ENCODE data around the gene THBS3. TPM values are rescaled to one million over a fixed set of nuclear protein-coding genes. Genes with fewer than 3 reads are reported as not detected.

Gene THBS3
- total RNA-seq, 2 experiments from 2014 or later, result 11.1 to 28.7 TPM

DNA sequence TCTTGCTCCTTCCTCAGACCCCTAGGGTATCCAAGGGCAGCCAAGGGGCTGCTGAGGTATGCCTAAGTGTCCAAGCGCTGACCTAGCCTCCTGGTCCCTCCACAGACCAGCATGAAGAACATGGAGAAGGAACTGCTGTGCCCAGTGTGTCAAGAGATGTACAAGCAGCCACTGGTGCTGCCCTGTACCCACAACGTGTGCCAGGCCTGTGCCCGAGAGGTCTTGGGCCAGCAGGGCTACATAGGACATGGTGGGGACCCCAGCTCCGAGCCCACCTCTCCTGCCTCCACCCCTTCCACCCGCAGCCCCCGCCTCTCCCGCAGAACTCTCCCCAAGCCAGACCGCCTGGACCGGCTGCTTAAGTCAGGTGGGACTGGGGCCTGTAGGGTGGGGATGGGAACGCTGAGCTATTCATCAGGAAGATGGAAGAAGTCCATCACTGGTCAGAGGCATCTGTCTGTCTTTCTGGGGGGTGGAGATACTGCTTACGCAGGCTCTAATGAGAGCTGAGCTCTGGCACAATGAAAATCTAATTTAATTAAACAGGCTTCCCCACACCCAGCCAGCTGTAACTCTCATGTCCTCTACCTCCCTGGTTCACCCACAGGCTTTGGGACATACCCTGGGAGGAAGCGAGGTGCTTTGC lies 32.3 kb downstream of the THBS3 start:
- H3K27ac ChIP-seq (ENCODE audit: low read depth, low read length, poor library complexity, severe bottlenecking), result no peak overlapping the region

GRCh38 chr1:155174324-155175280 lies 33.1 kb downstream of the THBS3 start:
- Histone ChIP-seq H3K36me3 (ENCODE audit: insufficient read depth, low read length) (peaks cover 8% of the 10 kb centered on the region; the same call in 1 of the 2 replicates), H3K9me3 (ENCODE audit: low read length) (no peaks in the 10 kb centered on the region), H3K9me2 (ENCODE audit: insufficient read depth, low read length) (no peaks in the 10 kb centered on the region), H3K4me2 (ENCODE audit: low read length) (peak overlapping the region; percentile 91), H3K79me2 (ENCODE audit: insufficient read depth, low read depth, low read length) (peaks cover 14% of the 10 kb centered on the region; the same call in 1 of the 2 replicates), H4K20me1 (ENCODE audit: insufficient read depth, low read length) (no peaks in the 10 kb centered on the region), H3K4me1 (ENCODE audit: insufficient read depth, low read length, poor library complexity, severe bottlenecking) (peaks cover 35% of the 10 kb centered on the region), H3K4me3 (ENCODE audit: low read depth, low read length, poor library complexity, severe bottlenecking) (peak overlapping the region; percentile 82), H2AFZ (ENCODE audit: low read length) (peak overlapping the region; percentile 90; the same call in 1 of the 2 replicates), H3K27ac (ENCODE audit: low read depth, low read length, poor library complexity, severe bottlenecking) (peak overlapping the region; percentile 64)
- intact Hi-C loops (cut with micrococcal nuclease; ENCODE audit: unreplicated experiment), result loop anchor here (5.0 kb wide), 1 partner anchor 148 kb away; the partner anchor contains the start of gene RUSC1
- POLR2A ChIA-PET, result interaction anchor here (0.7 to 2.1 kb wide), 2 partner anchors 20 to 50 kb away, joined by 3 to 7 read pairs; no protein-coding TSS in a partner anchor
- TF ChIP-seq, protein P1, sequence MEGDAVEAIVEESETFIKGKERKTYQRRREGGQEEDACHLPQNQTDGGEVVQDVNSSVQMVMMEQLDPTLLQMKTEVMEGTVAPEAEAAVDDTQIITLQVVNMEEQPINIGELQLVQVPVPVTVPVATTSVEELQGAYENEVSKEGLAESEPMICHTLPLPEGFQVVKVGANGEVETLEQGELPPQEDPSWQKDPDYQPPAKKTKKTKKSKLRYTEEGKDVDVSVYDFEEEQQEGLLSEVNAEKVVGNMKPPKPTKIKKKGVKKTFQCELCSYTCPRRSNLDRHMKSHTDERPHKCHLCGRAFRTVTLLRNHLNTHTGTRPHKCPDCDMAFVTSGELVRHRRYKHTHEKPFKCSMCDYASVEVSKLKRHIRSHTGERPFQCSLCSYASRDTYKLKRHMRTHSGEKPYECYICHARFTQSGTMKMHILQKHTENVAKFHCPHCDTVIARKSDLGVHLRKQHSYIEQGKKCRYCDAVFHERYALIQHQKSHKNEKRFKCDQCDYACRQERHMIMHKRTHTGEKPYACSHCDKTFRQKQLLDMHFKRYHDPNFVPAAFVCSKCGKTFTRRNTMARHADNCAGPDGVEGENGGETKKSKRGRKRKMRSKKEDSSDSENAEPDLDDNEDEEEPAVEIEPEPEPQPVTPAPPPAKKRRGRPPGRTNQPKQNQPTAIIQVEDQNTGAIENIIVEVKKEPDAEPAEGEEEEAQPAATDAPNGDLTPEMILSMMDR (conservative IDR thresholded peaks at IDR 0.05; ENCODE audit: low read length), result no peak
- TF ChIP-seq EZH2phosphoT487 (IDR thresholded peaks at IDR 0.05; ENCODE audit: borderline replicate concordance, low read depth, low read length), result no peak
- CTCF ChIA-PET (ENCODE audit: unreplicated experiment), result interaction anchor here (0.6 to 1.3 kb wide), 2 partner anchors 11 to 168 kb away, joined by 3 to 5 read pairs; no protein-coding TSS in a partner anchor
- DNase-seq (ENCODE audit: low spot score), result peak; percentile 50
- BruUV-seq (replicated peaks), result no TSS peak

More for the DNA sequence above, 32.3 kb downstream of the THBS3 start:
- TF ChIP-seq, protein P1 (conservative IDR thresholded peaks at IDR 0.05; ENCODE audit: low read length), result no peak
- no peak for TF ChIP-seq EZH2phosphoT487 (IDR thresholded peaks at IDR 0.05; ENCODE audit: borderline replicate concordance, low read depth, low read length)
- intact Hi-C loops (cut with micrococcal nuclease; ENCODE audit: unreplicated experiment), result loop anchor here (5.0 kb wide), 1 partner anchor 147 kb away; the partner anchor contains the start of gene RUSC1
- no peak overlapping the region for H3K4me3 ChIP-seq (ENCODE audit: low read depth, low read length, poor library complexity, severe bottlenecking)
- H3K4me2 ChIP-seq (ENCODE audit: low read length), result no peak overlapping the region
- H3K9me2 ChIP-seq (ENCODE audit: insufficient read depth, low read length), result no peaks in the 10 kb centered on the region
- peaks cover 35% of the 10 kb centered on the region for H3K4me1 ChIP-seq (ENCODE audit: insufficient read depth, low read length, poor library complexity, severe bottlenecking)
- ChIA-PET POLR2A (interaction anchor here (0.7 to 2.1 kb wide), 2 partner anchors 19 to 49 kb away, joined by 3 to 7 read pairs; no protein-coding TSS in a partner anchor), CTCF (ENCODE audit: unreplicated experiment) (interaction anchor here (0.6 to 1.3 kb wide), 2 partner anchors 10 to 169 kb away, joined by 3 to 5 read pairs; no protein-coding TSS in a partner anchor)
- no TSS peak for BruUV-seq (replicated peaks)
- H4K20me1 ChIP-seq (ENCODE audit: insufficient read depth, low read length), result no peaks in the 10 kb centered on the region
- no peak overlapping the region for H2AFZ ChIP-seq (ENCODE audit: low read length)
- peaks cover 1% of the 10 kb centered on the region; the same call in 1 of the 2 replicates for H3K36me3 ChIP-seq (ENCODE audit: insufficient read depth, low read length)
- no peaks in the 10 kb centered on the region for H3K9me3 ChIP-seq (ENCODE audit: low read length)
- no peak for DNase-seq (ENCODE audit: low spot score)
- peaks cover 14% of the 10 kb centered on the region; the same call in 1 of the 2 replicates for H3K79me2 ChIP-seq (ENCODE audit: insufficient read depth, low read depth, low read length)
